T-helper 1 cell (primary cell): ENCODE results near the gene STK4.
"Not testable (repeated sequence)": the region's sequence is repeated elsewhere in the genome, so short reads cannot be mapped to it uniquely, and the experiment has no call there.

ENCODE experiments used
- DNase-seq, 5 donors: peaks; one replicate each; pipeline ENCODE4 v3.0.0-alpha.2; 2012 to 2020

Gene STK4

GRCh38 chr20:45058168-45058850 lies 92.0 kb downstream of the STK4 start:
- DNase-seq: no peak

GRCh38 chr20:45059022-45059728 lies 92.9 kb downstream of the STK4 start:
- DNase-seq: no peak

DNA sequence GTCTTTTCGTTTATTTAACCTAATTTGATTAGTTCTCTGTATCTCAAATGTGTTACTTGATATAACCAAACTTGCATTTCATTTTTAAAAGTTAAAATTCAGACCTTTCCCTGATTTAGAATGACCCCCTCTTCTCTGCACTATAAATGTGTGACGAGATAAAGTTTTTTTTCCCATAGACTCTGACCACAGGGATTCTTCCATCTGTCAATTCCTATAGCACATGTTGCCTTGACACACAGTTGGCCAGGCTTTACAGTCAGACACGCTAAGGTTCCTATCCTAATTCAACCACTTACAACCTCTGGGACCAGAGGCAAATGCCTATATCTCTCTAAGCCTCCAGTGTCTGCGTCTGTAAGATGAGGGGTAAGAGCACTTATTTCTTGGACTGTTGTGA lies 94.0 kb downstream of the STK4 start:
- no peak for DNase-seq

GRCh38 chr20:45061244-45061643 lies 94.9 kb downstream of the STK4 start:
- DNase-seq: no peak

GRCh38 chr20:45063107-45063506 lies 96.8 kb downstream of the STK4 start:
- not testable (repeated sequence) for DNase-seq

GRCh38 chr20:45064812-45065211 lies 98.5 kb downstream of the STK4 start:
- no peak for DNase-seq

GRCh38 chr20:45066372-45066771 lies 100.1 kb downstream of the STK4 start:
- no peak for DNase-seq

GRCh38 chr20:45067087-45067486 lies 100.8 kb downstream of the STK4 start:
- no peak for DNase-seq

DNA sequence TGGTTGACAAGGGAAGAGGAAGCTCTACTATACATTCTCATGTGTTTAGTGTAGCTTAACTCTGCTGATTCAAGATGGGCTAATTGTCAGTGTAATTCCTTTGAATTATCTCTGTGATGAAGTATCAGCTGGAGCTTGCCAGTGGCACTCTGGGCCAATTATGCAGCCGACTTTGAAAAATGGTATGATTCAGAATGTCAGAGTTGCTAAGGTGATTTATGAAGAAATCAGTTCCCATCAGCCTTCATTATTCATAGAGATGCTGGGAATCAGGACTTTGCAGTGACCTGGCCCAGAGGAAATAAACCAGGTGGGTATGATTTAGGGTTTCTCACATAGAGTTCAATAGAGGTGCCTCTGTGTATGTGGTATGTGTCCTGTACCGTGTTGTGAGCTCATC lies 101.2 kb downstream of the STK4 start:
- DNase-seq: no peak

DNA sequence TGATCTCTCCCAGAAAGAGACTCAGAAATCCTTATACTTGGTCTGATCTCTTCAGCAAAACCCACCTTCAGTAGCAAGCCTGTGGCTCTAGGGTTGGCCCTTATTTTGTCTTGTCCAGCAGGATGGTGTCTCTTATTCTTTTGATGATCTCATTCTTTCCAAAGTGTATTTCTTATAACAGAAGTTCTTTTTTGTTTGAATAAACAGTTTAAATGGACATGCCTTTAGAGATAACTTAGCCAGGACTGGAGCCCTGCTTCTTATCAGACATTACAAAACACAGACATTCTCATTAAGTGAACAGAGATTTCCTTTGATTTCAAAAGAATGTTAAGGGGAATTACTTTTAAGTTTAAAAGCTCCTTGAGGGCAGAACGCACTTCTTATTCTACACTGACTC lies 102.9 kb downstream of the STK4 start:
- DNase-seq: no peak

DNA sequence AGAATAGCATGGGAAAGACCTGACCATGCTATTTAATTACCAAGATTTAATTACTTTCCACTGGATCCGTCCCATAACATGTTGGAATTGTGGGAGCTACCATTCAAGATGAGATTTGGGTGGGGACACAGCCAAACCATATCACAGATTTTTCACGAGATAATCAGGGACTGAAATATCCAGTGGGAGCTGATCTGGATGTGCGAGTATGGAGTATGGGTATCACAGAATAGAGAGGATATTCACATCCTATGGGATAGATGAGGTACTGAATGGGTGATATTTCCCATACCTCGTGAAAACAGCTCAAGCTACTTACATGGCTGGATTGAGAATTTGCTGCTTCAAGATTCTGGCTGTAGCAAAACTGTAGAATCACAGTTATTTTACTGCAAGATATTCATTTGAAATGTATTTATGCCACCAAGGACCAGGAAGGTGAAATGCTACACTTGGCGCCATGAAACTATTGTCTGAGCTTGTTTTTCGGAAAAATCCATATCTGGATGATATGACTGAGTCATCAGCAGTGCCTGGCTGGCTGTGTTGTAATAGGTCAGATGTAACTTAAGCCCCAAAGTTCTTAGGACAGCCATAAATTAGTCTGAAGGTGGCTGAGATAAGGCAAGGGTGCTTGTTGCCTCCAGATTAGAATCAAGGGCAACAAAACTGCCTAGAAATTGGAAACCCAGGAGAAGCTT lies 104.8 kb downstream of the STK4 start:
- no peak for DNase-seq

DNA sequence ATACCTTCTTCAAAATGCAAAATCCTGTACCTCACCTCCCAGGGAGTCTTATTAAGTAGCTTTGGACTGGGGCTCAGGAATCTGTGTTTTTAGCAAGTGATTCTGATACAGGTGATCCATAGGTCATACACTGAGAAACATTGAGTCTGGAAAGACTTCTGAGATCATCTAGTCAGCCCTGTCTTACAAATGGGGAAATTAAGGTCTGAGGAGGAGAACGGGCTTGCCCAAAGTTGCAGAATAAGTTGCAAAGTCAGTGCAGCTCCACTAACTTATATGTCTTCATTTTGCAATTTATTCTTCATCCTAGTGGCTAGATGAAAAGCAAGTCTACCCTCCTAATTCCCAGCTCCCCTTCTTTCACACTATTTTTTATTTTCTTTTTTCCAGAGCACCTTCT lies 105.8 kb downstream of the STK4 start:
- DNase-seq: no peak

DNA sequence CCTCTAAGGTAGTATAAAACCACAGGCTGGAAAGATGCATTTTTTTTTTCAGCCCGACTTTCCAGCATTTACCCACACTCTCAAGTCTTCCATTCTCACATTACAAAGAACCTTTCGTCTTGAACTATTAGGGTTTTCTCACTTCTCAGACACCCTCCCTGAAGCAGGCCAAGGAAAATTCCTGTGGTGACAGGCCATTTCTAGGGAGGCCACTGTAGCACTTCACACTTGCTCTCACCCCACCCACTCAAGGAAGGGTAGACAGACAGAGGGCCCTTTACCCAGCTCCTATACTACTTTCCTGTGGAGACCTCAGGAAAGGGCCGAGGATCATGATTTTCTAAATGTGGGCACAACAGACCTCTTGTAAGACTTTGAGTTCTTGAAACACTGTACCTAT lies 106.9 kb downstream of the STK4 start:
- DNase-seq: no peak

DNA sequence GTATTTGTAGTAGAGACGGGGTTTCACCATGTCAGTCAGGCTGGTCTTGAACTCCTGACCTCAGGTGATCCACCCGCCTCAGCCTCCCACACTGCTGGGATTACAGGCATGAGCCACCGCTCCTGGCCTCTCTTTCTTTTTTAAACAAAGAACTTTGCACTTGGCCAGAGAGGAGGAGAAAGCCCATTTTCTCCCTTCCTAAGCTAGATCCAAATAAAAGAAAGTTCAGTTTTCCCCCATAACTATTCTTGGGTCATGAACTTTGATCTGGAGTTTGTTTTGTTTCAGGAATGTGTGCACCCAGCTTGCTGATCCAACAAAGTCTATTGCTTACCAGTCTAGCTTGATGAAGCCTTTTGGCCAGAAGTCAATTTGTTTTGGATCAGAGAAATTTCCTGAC lies 111.2 kb downstream of the STK4 start:
- DNase-seq: no peak

DNA sequence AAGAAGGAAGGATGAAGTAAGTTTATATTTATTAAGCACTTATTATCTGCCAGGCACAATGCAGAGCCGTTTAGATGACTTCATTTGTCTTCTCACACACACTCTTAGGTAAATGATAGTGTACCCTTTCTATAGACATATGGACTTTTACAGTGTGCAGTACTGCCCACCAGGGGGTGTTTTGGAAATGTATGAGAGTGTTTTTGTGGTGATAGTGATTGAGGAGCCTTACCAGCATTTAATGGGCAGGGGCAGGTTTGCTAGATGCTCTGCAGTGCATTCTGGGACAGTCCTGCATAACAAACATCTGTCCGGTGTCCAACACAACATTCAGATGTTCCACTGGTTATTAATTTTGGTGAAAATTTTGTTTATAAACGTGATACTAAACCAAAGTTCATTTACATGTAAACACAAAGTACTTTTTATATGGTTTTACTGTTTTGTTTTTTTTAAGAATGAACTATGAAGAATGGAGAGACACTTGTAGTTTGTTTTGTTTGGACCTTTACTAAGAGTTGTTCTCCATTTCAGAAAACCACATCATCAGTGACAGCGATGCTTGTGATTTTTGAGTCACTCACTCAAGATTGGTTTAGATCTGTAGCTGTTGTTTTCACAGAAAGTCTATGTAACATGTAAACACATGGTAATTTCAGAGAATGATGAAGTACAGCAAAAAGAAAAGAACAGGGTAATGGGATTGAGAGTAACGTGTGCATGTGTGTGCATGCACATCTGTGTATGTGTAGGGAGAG lies 114.7 kb downstream of the STK4 start:
- no peak for DNase-seq

- no peak for DNase-seq
Measured at GRCh38 chr20:45082468-45082867, 116.2 kb downstream of the STK4 start.

- DNase-seq: no peak
Measured at GRCh38 chr20:45083127-45083526, 116.8 kb downstream of the STK4 start.

- DNase-seq: no peak
Measured at GRCh38 chr20:45085289-45085688, 119.0 kb downstream of the STK4 start.

DNA sequence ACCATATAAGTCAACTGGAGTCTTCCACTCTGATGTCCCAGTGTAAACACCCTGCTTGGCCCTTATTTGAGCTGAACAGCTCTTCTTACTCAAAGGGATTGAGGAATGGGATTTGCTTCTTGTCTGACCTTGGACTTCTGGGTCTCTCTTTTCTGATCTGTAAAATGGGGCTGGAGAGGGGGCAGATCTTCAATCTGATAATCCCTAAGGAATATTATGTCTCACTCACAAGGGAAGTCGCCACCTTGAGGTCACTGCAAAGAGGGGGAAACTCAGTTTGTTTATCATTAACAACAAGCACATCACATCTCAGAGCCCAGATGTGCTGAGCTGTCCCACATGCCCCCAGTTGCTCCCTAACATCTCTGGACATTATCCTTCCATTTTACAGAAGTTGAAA lies 119.6 kb downstream of the STK4 start:
- no peak for DNase-seq

DNA sequence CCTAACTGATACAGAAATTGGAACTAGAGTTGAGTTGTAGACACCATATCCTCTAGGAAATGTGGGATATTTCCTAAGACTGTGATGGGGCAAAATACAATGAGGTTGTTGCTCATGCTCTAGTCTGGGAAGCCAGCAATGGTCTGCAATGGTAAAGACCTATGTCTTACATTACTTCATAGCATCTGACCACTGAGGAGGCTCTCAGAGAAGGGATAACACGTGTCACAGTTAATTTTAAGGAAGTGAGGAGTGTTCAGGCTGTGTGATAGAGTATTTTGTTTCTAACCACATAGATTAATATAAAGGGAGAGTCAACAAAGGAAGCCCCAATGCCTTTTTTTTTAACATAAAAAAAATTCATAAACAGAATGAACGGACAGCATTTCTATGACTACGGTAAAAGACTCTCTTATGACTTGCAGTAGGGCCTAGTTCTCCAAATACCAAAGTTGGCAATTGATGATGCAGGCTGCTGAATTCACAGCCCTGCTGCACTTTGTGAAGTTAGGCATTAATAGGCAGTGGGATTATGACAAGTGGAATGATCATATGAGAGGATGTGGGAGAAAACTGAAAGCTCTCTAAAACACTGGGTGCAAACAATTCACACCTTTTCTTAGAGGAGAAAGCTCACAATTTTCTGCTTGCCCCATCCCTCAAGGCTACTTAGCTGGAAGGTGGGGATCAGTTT lies 120.9 kb downstream of the STK4 start:
- DNase-seq: no peak

- no peak for DNase-seq
Measured at GRCh38 chr20:45087814-45088213, 121.5 kb downstream of the STK4 start.

- no peak for DNase-seq
Measured at GRCh38 chr20:45088247-45088646, 121.9 kb downstream of the STK4 start.

- no peak for DNase-seq
Measured at GRCh38 chr20:45090481-45090880, 124.2 kb downstream of the STK4 start.
